CD4-positive, alpha-beta T cell (primary cell): ENCODE results near the gene DIPK1A. TPM values are rescaled to one million over a fixed set of nuclear protein-coding genes. Genes with fewer than 3 reads are reported as not detected.

Source experiments
- ATAC-seq: fragments of 200-7000 bp; cut with Tn5 transposase; one replicate; pipeline ENCODE4 v1.10.0; 2022; ENCODE audit warnings: mild to moderate bottlenecking; ENCODE audit not compliant: poor library complexity
- CTCF ChIA-PET: fragments of 350-600 bp; sonication (Branson Sonifier 250); formaldehyde crosslinking; loops from one replicate; lab custom pipeline; 2021; ENCODE audit warnings: antibody characterized with exemption, inconsistent platforms; lab: Charles Lee
- POLR2A ChIA-PET: fragments of 350-600 bp; sonication (Branson Sonifier 250); formaldehyde crosslinking; loops from one replicate; lab custom pipeline; 2021; ENCODE audit warnings: antibody characterized with exemption, inconsistent platforms; lab: Charles Lee
- DNase-seq, 14 experiments: peaks; one replicate each; pipeline ENCODE4 v3.0.0-alpha.2; 2013 to 2020; ENCODE audit warnings: mixed read lengths in 2 of 14
- H3K27ac ChIP-seq, 2 donors: one replicate each; pipeline versions ENCODE4 v1.5.1 to v1.7.0; 2013; ENCODE audit warnings: low read length in 2 of 2, low read depth in 1 of 2, mild to moderate bottlenecking in 1 of 2
- H3K27me3 ChIP-seq, 2 experiments: 1 replicate in 1 of 2; 2 replicates in 1 of 2; pipeline versions ENCODE4 v1.6.1 to v1.7.0; 2013; ENCODE audit warnings: low read length in 2 of 2, control low read depth in 1 of 2, mild to moderate bottlenecking in 1 of 2, moderate library complexity in 1 of 2; ENCODE audit not compliant: insufficient read depth in 2 of 2, control insufficient read depth in 1 of 2
- H3K36me3 ChIP-seq: one replicate; pipeline ENCODE4 v1.6.1; 2013; ENCODE audit warnings: low read length, control low read depth; ENCODE audit not compliant: insufficient read depth
- H3K4me1 ChIP-seq: one replicate; pipeline ENCODE4 v1.6.1; 2013; ENCODE audit warnings: low read length, control low read depth; ENCODE audit not compliant: insufficient read depth
- H3K4me3 ChIP-seq: one replicate; pipeline ENCODE4 v1.5.1; 2013; ENCODE audit warnings: mild to moderate bottlenecking, low read length, moderate library complexity
- H3K9me3 ChIP-seq, 2 experiments: 1 replicate in 1 of 2; 2 replicates in 1 of 2; pipeline versions ENCODE4 v1.6.1 to v1.7.0; 2013; ENCODE audit warnings: low read length in 2 of 2, mild to moderate bottlenecking in 2 of 2, control low read depth in 1 of 2, moderate library complexity in 1 of 2; ENCODE audit not compliant: control insufficient read depth in 1 of 2, insufficient read depth in 1 of 2
- H3K27ac Mint-ChIP-seq: one replicate; pipeline ENCODE4 v1.8.0; 2020; ENCODE audit warnings: mixed read lengths
- H3K27me3 Mint-ChIP-seq: one replicate; pipeline ENCODE4 v1.8.0; 2021; ENCODE audit warnings: mixed read lengths
- H3K36me3 Mint-ChIP-seq: one replicate; pipeline ENCODE4 v1.8.0; 2021; ENCODE audit warnings: low read depth, mixed read lengths
- H3K4me1 Mint-ChIP-seq: one replicate; pipeline ENCODE4 v1.8.0; 2021; ENCODE audit warnings: low read depth, mixed read lengths
- H3K4me3 Mint-ChIP-seq: one replicate; pipeline ENCODE4 v1.8.0; 2020; ENCODE audit warnings: mild to moderate bottlenecking, mixed read lengths
- H3K9me3 Mint-ChIP-seq: one replicate; pipeline ENCODE4 v1.8.0; 2020; ENCODE audit warnings: mixed read lengths
- intact Hi-C, 2 experiments: fragments of 100-400 bp; cut with DNase I in 1 of 2; cut with micrococcal nuclease in 1 of 2; formaldehyde crosslinking; loops; one replicate each; pipeline versions ENCODE4 v1.15.1 to v1.9.0; 2023 to 2025; cut with DNase I, micrococcal nuclease
- total RNA-seq, 174 experiments: library from RNA in 2 of 174; stranded (reverse) in 2 of 174; gene quantifications; one replicate each; pipeline ENCODE4 v1.2.3 and lab custom pipeline; 2021 to 2026
- TF ChIP-seq, protein P1 (sequence below): fragments of 200-600 bp; IDR thresholded peaks from one replicate; pipeline ENCODE4 v1.8.0; 2022; ENCODE audit warnings: antibody characterized with exemption, mild to moderate bottlenecking

DIPK1A gene
- total RNA-seq, 2 experiments from 2014 or later: 7.0 to 7.3 TPM

GRCh38 chr1:92872719-92873118 is 88.5 kb downstream of the DIPK1A start:
- ATAC-seq (no peak), DNase-seq (no peak)
- Mint-ChIP-seq H3K4me1 (peaks cover 32% of the 10 kb centered on the region), H3K27me3 (no peaks in the 10 kb centered on the region), H3K36me3 (peaks cover 46% of the 10 kb centered on the region), H3K4me3 (no peak overlapping the region), H3K9me3 (peaks cover 2% of the 10 kb centered on the region), H3K27ac (no peak overlapping the region)
- intact Hi-C loops: no loop called here
- H3K9me3 ChIP-seq: peaks cover 4 to 7% of the 10 kb centered on the region in 2 experiments
- CTCF ChIA-PET: no interaction called here
- TF ChIP-seq, protein P1, sequence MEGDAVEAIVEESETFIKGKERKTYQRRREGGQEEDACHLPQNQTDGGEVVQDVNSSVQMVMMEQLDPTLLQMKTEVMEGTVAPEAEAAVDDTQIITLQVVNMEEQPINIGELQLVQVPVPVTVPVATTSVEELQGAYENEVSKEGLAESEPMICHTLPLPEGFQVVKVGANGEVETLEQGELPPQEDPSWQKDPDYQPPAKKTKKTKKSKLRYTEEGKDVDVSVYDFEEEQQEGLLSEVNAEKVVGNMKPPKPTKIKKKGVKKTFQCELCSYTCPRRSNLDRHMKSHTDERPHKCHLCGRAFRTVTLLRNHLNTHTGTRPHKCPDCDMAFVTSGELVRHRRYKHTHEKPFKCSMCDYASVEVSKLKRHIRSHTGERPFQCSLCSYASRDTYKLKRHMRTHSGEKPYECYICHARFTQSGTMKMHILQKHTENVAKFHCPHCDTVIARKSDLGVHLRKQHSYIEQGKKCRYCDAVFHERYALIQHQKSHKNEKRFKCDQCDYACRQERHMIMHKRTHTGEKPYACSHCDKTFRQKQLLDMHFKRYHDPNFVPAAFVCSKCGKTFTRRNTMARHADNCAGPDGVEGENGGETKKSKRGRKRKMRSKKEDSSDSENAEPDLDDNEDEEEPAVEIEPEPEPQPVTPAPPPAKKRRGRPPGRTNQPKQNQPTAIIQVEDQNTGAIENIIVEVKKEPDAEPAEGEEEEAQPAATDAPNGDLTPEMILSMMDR: no peak
- H3K36me3 ChIP-seq: peaks cover 22% of the 10 kb centered on the region
- H3K4me3 ChIP-seq: no peak overlapping the region
- POLR2A ChIA-PET: no interaction called here
- H3K4me1 ChIP-seq: no peaks in the 10 kb centered on the region
- H3K27ac ChIP-seq: no peak overlapping the region
- no peaks in the 10 kb centered on the region for H3K27me3 ChIP-seq

DNA sequence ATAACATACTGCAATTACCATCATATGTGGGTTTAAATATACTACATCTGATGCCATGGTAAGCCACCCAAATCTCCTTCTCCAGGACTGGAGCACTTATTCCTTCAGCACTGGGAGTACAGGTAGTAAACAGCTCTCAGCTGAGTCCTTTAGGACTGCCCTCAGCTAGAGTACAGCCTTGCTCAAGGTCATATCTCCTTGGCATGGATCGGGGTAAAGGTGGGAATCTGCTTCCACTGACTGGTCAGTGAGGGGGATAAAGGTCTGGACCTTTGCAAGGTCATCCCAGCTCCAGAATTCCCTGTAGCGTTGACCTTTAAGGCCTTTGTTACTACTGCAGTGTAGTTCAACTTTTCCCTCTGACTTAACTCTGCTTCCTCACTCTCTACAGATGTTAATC is 90.7 kb downstream of the DIPK1A start:
- ChIA-PET POLR2A (interaction anchor here (1.0 to 1.8 kb wide), 2 partner anchors 12 to 90 kb away, joined by 3 to 5 read pairs; partner anchors contain the start of gene DIPK1A), CTCF (no interaction called here)

DNA sequence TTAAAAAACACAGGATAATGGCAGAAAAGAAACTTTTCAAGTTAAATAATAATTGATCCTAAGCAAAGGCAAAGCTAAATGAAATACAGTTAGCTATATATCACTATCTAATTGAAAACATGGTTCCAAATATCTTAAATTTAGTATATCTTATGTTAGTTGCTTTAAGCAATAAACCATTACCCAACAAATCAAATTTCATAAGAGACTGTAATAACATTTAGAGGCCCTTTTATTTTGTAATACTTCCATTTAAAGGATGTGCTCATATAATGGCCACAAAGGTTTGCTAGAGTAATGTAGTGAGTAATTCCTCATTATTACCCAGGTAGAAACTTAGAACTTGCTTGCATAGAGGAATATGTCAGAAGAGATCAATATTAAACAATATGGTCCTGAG is 97.1 kb downstream of the DIPK1A start:
- H3K27ac Mint-ChIP-seq: no peak overlapping the region
- peaks cover 8% of the 10 kb centered on the region for H3K4me1 Mint-ChIP-seq
- no peak overlapping the region for H3K27ac ChIP-seq
- no peak for DNase-seq
- no peak for ATAC-seq
- TF ChIP-seq, protein P1: no peak
- no peaks in the 10 kb centered on the region for H3K9me3 ChIP-seq
- no peaks in the 10 kb centered on the region for H3K9me3 Mint-ChIP-seq
- H3K4me3 ChIP-seq: no peak overlapping the region
- no peak overlapping the region for H3K4me3 Mint-ChIP-seq
- no peaks in the 10 kb centered on the region for H3K36me3 ChIP-seq
- no peaks in the 10 kb centered on the region for H3K27me3 ChIP-seq
- H3K27me3 Mint-ChIP-seq: no peaks in the 10 kb centered on the region
- peaks cover 7% of the 10 kb centered on the region for H3K4me1 ChIP-seq
- CTCF ChIA-PET: interaction anchor here (0.7 to 1.6 kb wide), 7 partner anchors 9 to 487 kb away, joined by 3 to 9 read pairs (median 4); no protein-coding TSS in a partner anchor
- POLR2A ChIA-PET: interaction anchor here (0.6 to 2.9 kb wide), 3 partner anchors 14 to 98 kb away, joined by 3 to 12 read pairs (median 4); partner anchors contain the start of gene DIPK1A
- intact Hi-C loops: no loop called here
- H3K36me3 Mint-ChIP-seq: peaks cover 18% of the 10 kb centered on the region

More for the DNA sequence above, 90.7 kb downstream of the DIPK1A start:
- H3K9me3 Mint-ChIP-seq: peaks cover 2% of the 10 kb centered on the region
- intact Hi-C loops: no loop called here
- ATAC-seq (no peak), DNase-seq (no peak)
- H3K4me3 ChIP-seq: no peak overlapping the region
- no peak overlapping the region for H3K27ac Mint-ChIP-seq
- H3K9me3 ChIP-seq: peaks cover 4 to 7% of the 10 kb centered on the region in 2 experiments
- H3K36me3 Mint-ChIP-seq: peaks cover 57% of the 10 kb centered on the region
- H3K27me3 Mint-ChIP-seq: no peaks in the 10 kb centered on the region
- H3K27me3 ChIP-seq: no peaks in the 10 kb centered on the region
- peaks cover 22% of the 10 kb centered on the region for H3K36me3 ChIP-seq
- TF ChIP-seq, protein P1: no peak
- H3K4me1 ChIP-seq: no peaks in the 10 kb centered on the region
- peaks cover 17% of the 10 kb centered on the region for H3K4me1 Mint-ChIP-seq
- no peak overlapping the region for H3K27ac ChIP-seq
- H3K4me3 Mint-ChIP-seq: no peak overlapping the region
